ENCODE results near the gene GMNN.
"Not testable (repeated sequence)": the region's sequence is repeated elsewhere in the genome, so short reads cannot be mapped to it uniquely, and the experiment has no call there.

Gene GMNN

GRCh38 chr6:24752917-24753492, 21.7 kb upstream of the GMNN start:
- ChIA-PET POLR2A (no interaction called here), CTCF (interaction anchor here (1.4 to 2.0 kb wide), 4 partner anchors 8 to 172 kb away, joined by 4 to 10 read pairs (median 6); partner anchors contain the start of gene GMNN)
- no peak for DNase-seq (ENCODE audit: extremely low spot score)
- no peak for TF ChIP-seq CTCF (IDR thresholded peaks at IDR 0.05; ENCODE audit: control extremely low read depth, extremely low read depth, low read depth, missing control alignments)

GRCh38 chr6:24753545-24753944, 21.2 kb upstream of the GMNN start:
- ChIA-PET POLR2A (no interaction called here), CTCF (interaction anchor here (1.4 to 2.0 kb wide), 4 partner anchors 8 to 172 kb away, joined by 4 to 10 read pairs (median 6); partner anchors contain the start of gene GMNN)
- DNase-seq (ENCODE audit: extremely low spot score): no peak
- no peak for TF ChIP-seq CTCF (IDR thresholded peaks at IDR 0.05; ENCODE audit: control extremely low read depth, extremely low read depth, low read depth, missing control alignments)

- POLR2A ChIA-PET; DNase-seq (ENCODE audit: extremely low spot score): not testable (repeated sequence)
- CTCF ChIA-PET: interaction anchor here (0.8 to 2.0 kb wide), 2 partner anchors 9 to 17 kb away, joined by 3 to 10 read pairs; no protein-coding TSS in a partner anchor
Measured at GRCh38 chr6:24754378-24754777, 20.4 kb upstream of the GMNN start.

- DNase-seq (ENCODE audit: extremely low spot score): no peak
- no peak for TF ChIP-seq CTCF (IDR thresholded peaks at IDR 0.05; ENCODE audit: control extremely low read depth, extremely low read depth, low read depth, missing control alignments)
- ChIA-PET CTCF (interaction anchor here (2.0 kb wide), 1 partner anchor 10 kb away, joined by 10 read pairs; no protein-coding TSS in a partner anchor), POLR2A (no interaction called here)
Measured at GRCh38 chr6:24755279-24755678, 19.5 kb upstream of the GMNN start.

- DNase-seq (ENCODE audit: extremely low spot score): no peak
- TF ChIP-seq CTCF (IDR thresholded peaks at IDR 0.05; ENCODE audit: control extremely low read depth, extremely low read depth, low read depth, missing control alignments): no peak
- ChIA-PET POLR2A (no interaction called here), CTCF (interaction anchor here (0.7 to 1.5 kb wide), 5 partner anchors 9 to 262 kb away, joined by 3 read pairs; no protein-coding TSS in a partner anchor)
Measured at GRCh38 chr6:24757611-24758010, 17.1 kb upstream of the GMNN start.

- CTCF ChIA-PET: interaction anchor here (1.8 to 2.0 kb wide), 3 partner anchors 10 to 178 kb away, joined by 4 to 6 read pairs (median 5); no protein-coding TSS in a partner anchor
- DNase-seq (ENCODE audit: extremely low spot score): no peak
- POLR2A ChIA-PET: no interaction called here
- no peak for TF ChIP-seq CTCF (IDR thresholded peaks at IDR 0.05; ENCODE audit: control extremely low read depth, extremely low read depth, low read depth, missing control alignments)
Measured at GRCh38 chr6:24759718-24760117, 15.0 kb upstream of the GMNN start.

GRCh38 chr6:24760210-24760609, 14.5 kb upstream of the GMNN start:
- no peak for TF ChIP-seq CTCF (IDR thresholded peaks at IDR 0.05; ENCODE audit: control extremely low read depth, extremely low read depth, low read depth, missing control alignments)
- CTCF ChIA-PET: interaction anchor here (0.8 to 2.4 kb wide), 4 partner anchors 9 to 236 kb away, joined by 3 to 8 read pairs (median 4); partner anchors contain the start of gene GMNN
- POLR2A ChIA-PET: no interaction called here
- no peak for DNase-seq (ENCODE audit: extremely low spot score)

Measured in GM10248 (cell line).